ENCODE measurements around the gene COL20A1. TPM values are rescaled to one million over a fixed set of nuclear protein-coding genes. Genes with fewer than 3 reads are reported as not detected.
A peak's percentile ranks its signal among the peaks of the same experiment; 100 is the strongest.
"Not testable (repeated sequence)": the region's sequence is repeated elsewhere in the genome, so short reads cannot be mapped to it uniquely, and the experiment has no call there.

The COL20A1 gene
- total and polyA plus RNA-seq, 9 donors, result 0.10 to 0.54 (median 0.25) TPM; not detected in 5

GRCh38 chr20:63379296-63379695 is 86.3 kb downstream of the COL20A1 start:
- H3K27me3 ChIP-seq, result no peaks in the 10 kb centered on the region
- no peak for TF ChIP-seq EP300 (IDR thresholded peaks at IDR 0.05)
- TF ChIP-seq, protein P1, sequence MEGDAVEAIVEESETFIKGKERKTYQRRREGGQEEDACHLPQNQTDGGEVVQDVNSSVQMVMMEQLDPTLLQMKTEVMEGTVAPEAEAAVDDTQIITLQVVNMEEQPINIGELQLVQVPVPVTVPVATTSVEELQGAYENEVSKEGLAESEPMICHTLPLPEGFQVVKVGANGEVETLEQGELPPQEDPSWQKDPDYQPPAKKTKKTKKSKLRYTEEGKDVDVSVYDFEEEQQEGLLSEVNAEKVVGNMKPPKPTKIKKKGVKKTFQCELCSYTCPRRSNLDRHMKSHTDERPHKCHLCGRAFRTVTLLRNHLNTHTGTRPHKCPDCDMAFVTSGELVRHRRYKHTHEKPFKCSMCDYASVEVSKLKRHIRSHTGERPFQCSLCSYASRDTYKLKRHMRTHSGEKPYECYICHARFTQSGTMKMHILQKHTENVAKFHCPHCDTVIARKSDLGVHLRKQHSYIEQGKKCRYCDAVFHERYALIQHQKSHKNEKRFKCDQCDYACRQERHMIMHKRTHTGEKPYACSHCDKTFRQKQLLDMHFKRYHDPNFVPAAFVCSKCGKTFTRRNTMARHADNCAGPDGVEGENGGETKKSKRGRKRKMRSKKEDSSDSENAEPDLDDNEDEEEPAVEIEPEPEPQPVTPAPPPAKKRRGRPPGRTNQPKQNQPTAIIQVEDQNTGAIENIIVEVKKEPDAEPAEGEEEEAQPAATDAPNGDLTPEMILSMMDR (IDR thresholded peaks at IDR 0.05), result no peak
- no peak for TF ChIP-seq POLR2A (IDR thresholded peaks at IDR 0.05)

DNA sequence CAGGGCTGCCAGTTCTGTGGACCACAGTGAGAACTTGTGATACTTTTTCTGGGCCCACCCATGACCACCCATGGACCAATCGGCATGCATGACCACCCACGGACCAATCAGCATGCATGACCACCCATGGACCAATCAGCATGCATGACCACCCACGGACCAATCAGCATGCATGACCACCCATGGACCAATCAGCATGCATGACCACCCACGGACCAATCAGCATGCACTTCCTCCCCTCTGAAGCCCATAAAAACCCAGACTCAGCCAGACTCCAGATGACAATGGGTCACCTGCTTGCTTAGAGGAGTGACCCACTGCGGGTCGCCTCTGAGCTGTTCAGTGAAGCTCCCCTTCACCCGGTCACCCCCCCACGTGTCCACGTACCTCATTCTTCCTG is 86.9 kb downstream of the COL20A1 start:
- H3K4me1 ChIP-seq (ENCODE audit: insufficient read depth); H3K36me3 ChIP-seq; DNase-seq; H3K27me3 ChIP-seq; H3K9me3 ChIP-seq; H3K4me3 ChIP-seq; H3K27ac ChIP-seq: not testable (repeated sequence)
- intact Hi-C loops (cut with DNase I), result loop anchor here (2.0 to 5.0 kb wide), 3 partner anchors 69 to 73 kb away; no protein-coding TSS in a partner anchor
- 82 to 90% (median 85%) methylated on average over 9 of the region's 9 CpGs for WGBS, 3 donors

More at GRCh38 chr20:63379296-63379695, 86.3 kb downstream of the COL20A1 start:
- Histone ChIP-seq H3K9me3 (no peaks in the 10 kb centered on the region), H3K4me3 (no peak overlapping the region), H3K4me1 (ENCODE audit: insufficient read depth) (no peaks in the 10 kb centered on the region), H3K27ac (no peak overlapping the region), H3K36me3 (no peaks in the 10 kb centered on the region)
- no peak for DNase-seq
- 76 to 80% (median 77%) methylated on average over 11 of the region's 11 CpGs for WGBS, 3 donors
- intact Hi-C loops (cut with DNase I), result no loop called here

GRCh38 chr20:63380346-63380870 is 87.4 kb downstream of the COL20A1 start:
- Histone ChIP-seq H3K27me3 (no peaks in the 10 kb centered on the region), H3K4me3 (no peak overlapping the region), H3K36me3 (no peaks in the 10 kb centered on the region), H3K4me1 (ENCODE audit: insufficient read depth) (no peaks in the 10 kb centered on the region), H3K27ac (no peak overlapping the region), H3K9me3 (peaks cover 0 to 5% of the 10 kb centered on the region in 2 donors)
- intact Hi-C loops (cut with DNase I), result loop anchor here (2.0 to 5.0 kb wide), 3 partner anchors 70 to 73 kb away; no protein-coding TSS in a partner anchor
- 88 to 91% (median 88%) methylated on average over 21 of the region's 21 CpGs for WGBS, 3 donors
- TF ChIP-seq, protein P1 (IDR thresholded peaks at IDR 0.05), result no peak
- TF ChIP-seq POLR2A (IDR thresholded peaks at IDR 0.05) (no peak), EP300 (IDR thresholded peaks at IDR 0.05) (no peak)
- DNase-seq, result no peak

- DNase-seq, result peak in 2 of 5 donors; percentile 50 to 56
- Histone ChIP-seq H3K36me3 (no peaks in the 10 kb centered on the region), H3K4me3 (no peak overlapping the region), H3K27me3 (no peaks in the 10 kb centered on the region), H3K4me1 (ENCODE audit: insufficient read depth) (no peaks in the 10 kb centered on the region), H3K9me3 (peaks cover 0 to 11% of the 10 kb centered on the region in 2 donors), H3K27ac (no peak overlapping the region)
- 15 to 17% (median 16%) methylated on average over 22 of the region's 22 CpGs for WGBS, 3 donors
- TF ChIP-seq POLR2A (IDR thresholded peaks at IDR 0.05), result no peak
- TF ChIP-seq, protein P1 (IDR thresholded peaks at IDR 0.05), result peak; percentile 31 to 86 (median 54)
- no peak for TF ChIP-seq EP300 (IDR thresholded peaks at IDR 0.05)
- intact Hi-C loops (cut with DNase I), result loop anchor here (2.0 to 5.0 kb wide), 3 partner anchors 71 to 75 kb away; no protein-coding TSS in a partner anchor
Measured at GRCh38 chr20:63381781-63382431, 88.9 kb downstream of the COL20A1 start.
